HL-60 (cell line): ENCODE results near the gene MYO5B.
"Not testable (repeated sequence)": the region's sequence is repeated elsewhere in the genome, so short reads cannot be mapped to it uniquely, and the experiment has no call there.

Experiments used
- CTCF ChIP-seq: IDR thresholded peaks from one replicate; pipeline ENCODE4 v1.5.1; 2011; ENCODE audit warnings: low read length, control low read depth, inconsistent platforms; ENCODE audit not compliant: insufficient read depth
- POLR2AphosphoS5 ChIP-seq: IDR thresholded peaks from 2 replicates; pipeline ENCODE4 v1.6.1; 2012; ENCODE audit warnings: low read depth

GRCh38 chr18:49889552-49889951 lies 305.4 kb downstream of the MYO5B start:
- TF ChIP-seq CTCF, POLR2AphosphoS5: not testable (repeated sequence)
